H9 (cell line): ENCODE results near the gene C17orf107. TPM values are rescaled to one million over a fixed set of nuclear protein-coding genes. Genes with fewer than 3 reads are reported as not detected.

ENCODE experiments used
- DNase-seq: peaks from one replicate; pipeline ENCODE4 v3.0.0-alpha.2; 2017
- H2AFZ ChIP-seq: one replicate; pipeline ENCODE4 v1.6.1; 2013; ENCODE audit warnings: mild to moderate bottlenecking, low read length, control low read depth, moderate library complexity
- H2AK5ac ChIP-seq: 2 replicates; pipeline ENCODE4 v1.6.1; 2013; ENCODE audit warnings: low read length, control low read depth, mixed read lengths; ENCODE audit not compliant: insufficient read length
- H2BK120ac ChIP-seq: one replicate; pipeline ENCODE4 v1.6.1; 2013; ENCODE audit warnings: low read depth, mild to moderate bottlenecking, low read length, control low read depth, inconsistent platforms; ENCODE audit not compliant: poor library complexity, severe bottlenecking
- H2BK12ac ChIP-seq: 2 replicates; pipeline ENCODE4 v1.6.1; 2013; ENCODE audit warnings: low read length, control low read depth, mixed read lengths, low read depth; ENCODE audit not compliant: insufficient read length
- H2BK15ac ChIP-seq: 2 replicates; pipeline ENCODE4 v1.6.1; 2013; ENCODE audit warnings: low read depth, low read length, control low read depth
- H2BK20ac ChIP-seq: one replicate; pipeline ENCODE4 v1.6.1; 2013; ENCODE audit warnings: low read depth, mild to moderate bottlenecking, low read length, control low read depth, inconsistent platforms; ENCODE audit not compliant: poor library complexity, severe bottlenecking
- H2BK5ac ChIP-seq: 2 replicates; pipeline ENCODE4 v1.6.1; 2013; ENCODE audit warnings: low read length, control low read depth, mixed read lengths; ENCODE audit not compliant: insufficient read length
- H3K14ac ChIP-seq: 2 replicates; pipeline ENCODE4 v1.6.1; 2013; ENCODE audit warnings: low read length, control low read depth; ENCODE audit not compliant: insufficient read depth
- H3K18ac ChIP-seq: 2 replicates; pipeline ENCODE4 v1.6.1; 2013; ENCODE audit warnings: low read depth, mild to moderate bottlenecking, mixed read lengths, low read length, control low read depth; ENCODE audit not compliant: insufficient read length
- H3K23ac ChIP-seq: 2 replicates; pipeline ENCODE4 v1.6.1; 2013; ENCODE audit warnings: low read length, control low read depth, mixed read lengths, low read depth; ENCODE audit not compliant: insufficient read length
- H3K23me2 ChIP-seq: 2 replicates; pipeline ENCODE4 v1.6.1; 2013; ENCODE audit warnings: low read depth, mild to moderate bottlenecking, mixed read lengths, low read length, control low read depth; ENCODE audit not compliant: insufficient read length, poor library complexity, severe bottlenecking
- H3K27ac ChIP-seq: 2 replicates; pipeline ENCODE4 v1.5.1; 2013; ENCODE audit warnings: low read length, control low read depth, mixed read lengths, low read depth; ENCODE audit not compliant: insufficient read length
- H3K27me3 ChIP-seq: 2 replicates; pipeline ENCODE4 v1.6.1; 2013; ENCODE audit warnings: low read length, control low read depth, inconsistent platforms; ENCODE audit not compliant: insufficient read depth
- H3K4ac ChIP-seq: 2 replicates; pipeline ENCODE4 v1.6.1; 2013; ENCODE audit warnings: low read depth, mild to moderate bottlenecking, control low read depth, inconsistent platforms, low read length, moderate library complexity
- H3K4me1 ChIP-seq: 2 replicates; pipeline ENCODE4 v1.6.1; 2013; ENCODE audit warnings: low read length, control low read depth, inconsistent platforms; ENCODE audit not compliant: insufficient read depth
- H3K4me2 ChIP-seq: 2 replicates; pipeline ENCODE4 v1.6.1; 2013; ENCODE audit warnings: low read length, control low read depth, mixed read lengths; ENCODE audit not compliant: insufficient read length, insufficient read depth
- H3K56ac ChIP-seq: 2 replicates; pipeline ENCODE4 v1.6.1; 2013; ENCODE audit warnings: low read depth, mild to moderate bottlenecking, mixed read lengths, low read length, control low read depth; ENCODE audit not compliant: insufficient read length
- H3K79me1 ChIP-seq: 2 replicates; pipeline ENCODE4 v1.6.1; 2013; ENCODE audit warnings: low read depth, mild to moderate bottlenecking, moderate library complexity, low read length, control low read depth, inconsistent platforms; ENCODE audit not compliant: insufficient read depth, poor library complexity, severe bottlenecking
- H3K79me2 ChIP-seq: 2 replicates; pipeline ENCODE4 v1.6.1; 2013; ENCODE audit warnings: low read length, control low read depth, inconsistent platforms; ENCODE audit not compliant: insufficient read depth
- H3K9ac ChIP-seq: 2 replicates; pipeline ENCODE4 v1.6.1; 2013; ENCODE audit warnings: low read length, control low read depth, mixed read lengths; ENCODE audit not compliant: insufficient read length; ENCODE audit errors: extremely low read depth
- H3K9me3 ChIP-seq: one replicate; pipeline ENCODE4 v1.6.1; 2013; ENCODE audit warnings: low read depth, low read length, inconsistent platforms; ENCODE audit not compliant: control insufficient read depth
- H3T11ph ChIP-seq: one replicate; pipeline ENCODE4 v1.6.1; 2013; ENCODE audit warnings: mild to moderate bottlenecking, low read length, control low read depth, inconsistent platforms
- H4K20me1 ChIP-seq: one replicate; pipeline ENCODE4 v1.6.1; 2013; ENCODE audit not compliant: control insufficient read depth, insufficient read length, insufficient read depth
- H4K5ac ChIP-seq: 2 replicates; pipeline ENCODE4 v1.6.1; 2013; ENCODE audit warnings: low read depth, mild to moderate bottlenecking, mixed read lengths, low read length, control low read depth; ENCODE audit not compliant: insufficient read length
- H4K8ac ChIP-seq: replicated peaks from 2 replicates; pipeline ENCODE4 v1.6.1; 2013; ENCODE audit warnings: low read length, control low read depth, mixed read lengths, low read depth; ENCODE audit not compliant: insufficient read length
- H4K91ac ChIP-seq: 2 replicates; pipeline ENCODE4 v1.6.1; 2013; ENCODE audit warnings: low read depth, mild to moderate bottlenecking, moderate library complexity, mixed read lengths, low read length, control low read depth; ENCODE audit not compliant: insufficient read length
- H3K27ac Mint-ChIP-seq, 3 experiments: 2 replicates in 2 of 3; 3 replicates in 1 of 3; pipeline ENCODE4 v1.8.0; 2020 to 2021; ENCODE audit warnings: mixed read lengths in 3 of 3, mild to moderate bottlenecking in 1 of 3, moderate library complexity in 1 of 3
- H3K27me3 Mint-ChIP-seq: 2 replicates; pipeline ENCODE4 v1.8.0; 2021; ENCODE audit warnings: low read depth, mild to moderate bottlenecking, moderate library complexity, mixed read lengths
- H3K36me3 Mint-ChIP-seq, 3 experiments: 2 replicates in 2 of 3; 3 replicates in 1 of 3; pipeline ENCODE4 v1.8.0; 2020 to 2021; ENCODE audit warnings: low read depth in 3 of 3, mixed read lengths in 3 of 3; ENCODE audit not compliant: insufficient read depth in 1 of 3
- H3K4me1 Mint-ChIP-seq, 2 experiments: 2 replicates each; pipeline ENCODE4 v1.8.0; 2020; ENCODE audit warnings: mixed read lengths in 2 of 2
- H3K4me3 Mint-ChIP-seq, 2 experiments: 2 replicates in 1 of 2; 3 replicates in 1 of 2; pipeline ENCODE4 v1.8.0; 2020 to 2021; ENCODE audit warnings: mild to moderate bottlenecking in 2 of 2, mixed read lengths in 2 of 2, moderate library complexity in 1 of 2
- H3K9me3 Mint-ChIP-seq, 2 experiments: 2 replicates in 1 of 2; 3 replicates in 1 of 2; pipeline ENCODE4 v1.8.0; 2020; ENCODE audit warnings: mild to moderate bottlenecking in 2 of 2, mixed read lengths in 2 of 2, moderate library complexity in 1 of 2
- WGBS: extraction: QIAGEN DNeasy Blood & Tissue Kit; methylation state at CpG from one replicate; pipeline ENCODE4 v1.1.7; 2013; ENCODE audit warnings: missing lambda C conversion rate, low lambda C conversion rate, mixed read lengths; ENCODE audit not compliant: insufficient read length; ENCODE audit errors: extremely low coverage; 5-methylcytosine and 5-hydroxymethylcytosine counted together
- total RNA-seq: library from RNA; stranded (reverse); gene quantifications from 2 replicates; pipeline ENCODE4 v1.2.1, GENCODE V29; 2021
- TF ChIP-seq, protein P1 (sequence below): fragments of 200-600 bp; sonication (generic); conservative IDR thresholded peaks from 3 replicates; pipeline ENCODE4 v1.8.0; 2021; ENCODE audit warnings: antibody characterized with exemption, mild to moderate bottlenecking

The C17orf107 gene
- total RNA-seq, 1 experiment from 2014 or later = 4.4 TPM

GRCh38 chr17:4895121-4895520, 4.2 kb upstream of the C17orf107 start:
- no peaks in the 10 kb centered on the region for H3K4me1 ChIP-seq
- H2BK120ac ChIP-seq = no peak overlapping the region
- peaks cover 8% of the 10 kb centered on the region for H3K23me2 ChIP-seq
- no peaks in the 10 kb centered on the region for H3K79me1 ChIP-seq
- H3K4me2 ChIP-seq = no peak overlapping the region
- TF ChIP-seq, protein P1, sequence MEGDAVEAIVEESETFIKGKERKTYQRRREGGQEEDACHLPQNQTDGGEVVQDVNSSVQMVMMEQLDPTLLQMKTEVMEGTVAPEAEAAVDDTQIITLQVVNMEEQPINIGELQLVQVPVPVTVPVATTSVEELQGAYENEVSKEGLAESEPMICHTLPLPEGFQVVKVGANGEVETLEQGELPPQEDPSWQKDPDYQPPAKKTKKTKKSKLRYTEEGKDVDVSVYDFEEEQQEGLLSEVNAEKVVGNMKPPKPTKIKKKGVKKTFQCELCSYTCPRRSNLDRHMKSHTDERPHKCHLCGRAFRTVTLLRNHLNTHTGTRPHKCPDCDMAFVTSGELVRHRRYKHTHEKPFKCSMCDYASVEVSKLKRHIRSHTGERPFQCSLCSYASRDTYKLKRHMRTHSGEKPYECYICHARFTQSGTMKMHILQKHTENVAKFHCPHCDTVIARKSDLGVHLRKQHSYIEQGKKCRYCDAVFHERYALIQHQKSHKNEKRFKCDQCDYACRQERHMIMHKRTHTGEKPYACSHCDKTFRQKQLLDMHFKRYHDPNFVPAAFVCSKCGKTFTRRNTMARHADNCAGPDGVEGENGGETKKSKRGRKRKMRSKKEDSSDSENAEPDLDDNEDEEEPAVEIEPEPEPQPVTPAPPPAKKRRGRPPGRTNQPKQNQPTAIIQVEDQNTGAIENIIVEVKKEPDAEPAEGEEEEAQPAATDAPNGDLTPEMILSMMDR = no peak
- H2BK5ac ChIP-seq = no peak overlapping the region
- no peaks in the 10 kb centered on the region for H4K20me1 ChIP-seq
- H3K27ac ChIP-seq = no peak overlapping the region
- no peak overlapping the region for H2BK12ac ChIP-seq
- H3K56ac ChIP-seq = no peak overlapping the region
- no peak overlapping the region for H2AK5ac ChIP-seq
- H3K27ac Mint-ChIP-seq = no peak overlapping the region; a peak in 1 of 7 replicates
- peaks cover 8 to 51% (median 46%) of the 10 kb centered on the region in 3 experiments; a peak in 6 of 7 replicates for H3K36me3 Mint-ChIP-seq
- no peak overlapping the region for H3K14ac ChIP-seq
- H3K27me3 Mint-ChIP-seq = no peaks in the 10 kb centered on the region
- no peak overlapping the region for H3K9ac ChIP-seq
- no CpG with 5 or more reads among the region's 13 CpGs for WGBS
- no peak overlapping the region for H3K23ac ChIP-seq
- no peak overlapping the region for H2BK15ac ChIP-seq
- no peak overlapping the region for H3K18ac ChIP-seq
- no peak overlapping the region for H4K5ac ChIP-seq
- no peaks in the 10 kb centered on the region for H3K79me2 ChIP-seq
- no peaks in the 10 kb centered on the region for H3K9me3 Mint-ChIP-seq
- peaks cover 4 to 16% of the 10 kb centered on the region in 2 experiments for H3K4me1 Mint-ChIP-seq
- H4K91ac ChIP-seq = no peak overlapping the region
- no peak for DNase-seq
- H3K4ac ChIP-seq = no peak overlapping the region
- H3K27me3 ChIP-seq = no peaks in the 10 kb centered on the region
- no peak overlapping the region; a peak in 1 of 5 replicates for H3K4me3 Mint-ChIP-seq
- no peak overlapping the region for H3T11ph ChIP-seq
- no peak overlapping the region for H2AFZ ChIP-seq
- H2BK20ac ChIP-seq = no peak overlapping the region
- H3K9me3 ChIP-seq = no peaks in the 10 kb centered on the region
- H4K8ac ChIP-seq = no peak overlapping the region
